Measurements from ENCODE around the gene TUB.
A peak's percentile ranks its signal among the peaks of the same experiment; 100 is the strongest.

The TUB gene

GRCh38 chr11:8045839-8046238 is 35.2 kb upstream of the TUB start:
- no peak for DNase-seq

- no peak for DNase-seq
Measured at GRCh38 chr11:8047382-8047781, 33.6 kb upstream of the TUB start.

GRCh38 chr11:8049084-8049483 is 31.9 kb upstream of the TUB start:
- no peak for DNase-seq

- DNase-seq, result peak; percentile 6
Measured at GRCh38 chr11:8055091-8055835, 25.7 kb upstream of the TUB start.

GRCh38 chr11:8055836-8056526 is 25.0 kb upstream of the TUB start:
- no peak for DNase-seq

- no peak for DNase-seq
Measured at GRCh38 chr11:8056810-8057463, 24.1 kb upstream of the TUB start.

- no peak for DNase-seq
Measured at GRCh38 chr11:8058216-8058615, 22.8 kb upstream of the TUB start.

- no peak for DNase-seq
Measured at GRCh38 chr11:8059030-8059429, 22.0 kb upstream of the TUB start.

- no peak for DNase-seq
Measured at GRCh38 chr11:8059571-8060011, 21.4 kb upstream of the TUB start.

- DNase-seq, result no peak
Measured at GRCh38 chr11:8060146-8060719, 20.8 kb upstream of the TUB start.

GRCh38 chr11:8060801-8061554 is 20.0 kb upstream of the TUB start:
- DNase-seq, result no peak

GRCh38 chr11:8061555-8062428 is 19.2 kb upstream of the TUB start:
- DNase-seq, result no peak

GRCh38 chr11:8062781-8063257 is 18.2 kb upstream of the TUB start:
- DNase-seq, result no peak

- DNase-seq, result no peak
Measured at GRCh38 chr11:8063324-8063723, 17.7 kb upstream of the TUB start.

GRCh38 chr11:8065031-8065430 is 16.0 kb upstream of the TUB start:
- no peak for DNase-seq

- no peak for DNase-seq
Measured at GRCh38 chr11:8066036-8066910, 14.7 kb upstream of the TUB start.

- DNase-seq, result no peak
Measured at GRCh38 chr11:8066911-8067455, 14.0 kb upstream of the TUB start.

- DNase-seq, result no peak
Measured at GRCh38 chr11:8067567-8067928, 13.5 kb upstream of the TUB start.

GRCh38 chr11:8067929-8068575 is 13.0 kb upstream of the TUB start:
- no peak for DNase-seq

All from hematopoietic multipotent progenitor cell treated with erythropoietin and hydrocortisone succinate and interleukin-3 and kit ligand, for 8 days (in vitro differentiated cells).